ENCODE data around the gene TMEM163. TPM values are rescaled to one million over a fixed set of nuclear protein-coding genes. Genes with fewer than 3 reads are reported as not detected.

The TMEM163 gene
- total and polyA plus RNA-seq, 12 donors, result 0.16 to 1.7 (median 0.37) TPM

DNA sequence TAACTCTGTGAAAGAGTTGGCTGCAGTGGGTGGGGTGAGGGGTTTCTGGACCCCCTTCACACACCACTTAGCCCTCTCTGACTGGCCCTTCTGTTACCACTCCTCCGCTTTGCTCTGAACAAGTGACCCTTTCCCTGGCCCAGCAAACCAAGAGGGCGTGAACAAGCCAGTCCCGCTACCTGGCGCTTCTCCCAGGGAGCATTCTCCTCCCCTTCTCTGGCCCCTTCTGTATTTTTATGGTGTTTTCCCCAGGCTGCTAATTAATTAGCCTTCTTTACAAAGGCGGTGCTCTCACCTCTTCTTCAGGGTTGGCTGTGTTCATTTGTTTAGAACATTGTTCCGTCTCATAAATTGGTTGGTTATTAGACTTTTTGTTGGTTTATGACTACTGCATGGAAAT is 284.8 kb downstream of the TMEM163 start:
- TF ChIP-seq CTCF (IDR thresholded peaks at IDR 0.05), result no peak
- Histone ChIP-seq H3K9me3 (no peaks in the 10 kb centered on the region), H3K27ac (no peak overlapping the region), H3K27me3 (no peaks in the 10 kb centered on the region), H3K4me1 (no peaks in the 10 kb centered on the region), H3K36me3 (peaks cover 0 to 99% (median 10%) of the 10 kb centered on the region in 9 donors), H3K4me3 (no peak overlapping the region)
- intact Hi-C loops (cut with DNase I), result loop anchor here in 1 of 10 donors (10.0 kb wide), 1 partner anchor 459 kb away; no protein-coding TSS in a partner anchor
- ATAC-seq (no peak), DNase-seq (no peak)
- WGBS, 2 donors, result 98% methylated on average over 6 of the region's 6 CpGs

DNA sequence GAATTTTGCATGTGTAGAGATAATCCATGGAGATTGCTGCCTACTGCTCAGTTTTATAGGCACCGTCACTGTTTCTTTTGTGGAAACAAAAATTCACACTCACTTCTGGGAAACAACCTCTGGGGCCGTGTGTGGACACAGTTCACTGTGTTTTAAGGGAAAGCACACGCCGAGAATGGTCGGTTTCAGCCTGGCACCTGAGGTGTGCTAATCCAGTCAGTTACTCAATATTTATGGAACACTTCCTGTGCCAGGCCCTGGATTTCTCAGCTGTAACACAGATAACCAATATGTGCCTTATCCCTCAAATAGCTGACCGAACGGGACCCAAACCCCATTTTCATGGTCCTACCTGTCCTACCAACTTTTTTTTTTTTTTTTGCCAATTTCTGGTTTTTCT is 285.3 kb downstream of the TMEM163 start:
- DNase-seq (no peak), ATAC-seq (peak in 2 of 8 donors; percentile 14 to 31)
- Histone ChIP-seq H3K9me3 (no peaks in the 10 kb centered on the region), H3K4me1 (no peaks in the 10 kb centered on the region), H3K27me3 (no peaks in the 10 kb centered on the region), H3K4me3 (no peak overlapping the region), H3K27ac (no peak overlapping the region), H3K36me3 (peaks cover 0 to 99% (median 15%) of the 10 kb centered on the region in 9 donors)
- WGBS, 2 donors, result 93 to 94% methylated on average over 7 of the region's 7 CpGs
- TF ChIP-seq CTCF (IDR thresholded peaks at IDR 0.05), result no peak
- intact Hi-C loops (cut with DNase I), result loop anchor here in 1 of 10 donors (10.0 kb wide), 1 partner anchor 459 kb away; no protein-coding TSS in a partner anchor

- intact Hi-C loops (cut with DNase I), result loop anchor here in 1 of 10 donors (10.0 kb wide), 1 partner anchor 458 kb away; no protein-coding TSS in a partner anchor
- Histone ChIP-seq H3K4me1 (no peaks in the 10 kb centered on the region), H3K27me3 (no peaks in the 10 kb centered on the region), H3K9me3 (no peaks in the 10 kb centered on the region), H3K27ac (no peak overlapping the region), H3K4me3 (no peak overlapping the region), H3K36me3 (peaks cover 0 to 100% (median 21%) of the 10 kb centered on the region in 9 donors)
- TF ChIP-seq CTCF (IDR thresholded peaks at IDR 0.05), result no peak
- 98 to 99% methylated on average over 3 of the region's 3 CpGs for WGBS, 2 donors
- ATAC-seq, result no peak
- DNase-seq, result no peak
Measured at GRCh38 chr2:134432435-134432883, 286.3 kb downstream of the TMEM163 start.

DNA sequence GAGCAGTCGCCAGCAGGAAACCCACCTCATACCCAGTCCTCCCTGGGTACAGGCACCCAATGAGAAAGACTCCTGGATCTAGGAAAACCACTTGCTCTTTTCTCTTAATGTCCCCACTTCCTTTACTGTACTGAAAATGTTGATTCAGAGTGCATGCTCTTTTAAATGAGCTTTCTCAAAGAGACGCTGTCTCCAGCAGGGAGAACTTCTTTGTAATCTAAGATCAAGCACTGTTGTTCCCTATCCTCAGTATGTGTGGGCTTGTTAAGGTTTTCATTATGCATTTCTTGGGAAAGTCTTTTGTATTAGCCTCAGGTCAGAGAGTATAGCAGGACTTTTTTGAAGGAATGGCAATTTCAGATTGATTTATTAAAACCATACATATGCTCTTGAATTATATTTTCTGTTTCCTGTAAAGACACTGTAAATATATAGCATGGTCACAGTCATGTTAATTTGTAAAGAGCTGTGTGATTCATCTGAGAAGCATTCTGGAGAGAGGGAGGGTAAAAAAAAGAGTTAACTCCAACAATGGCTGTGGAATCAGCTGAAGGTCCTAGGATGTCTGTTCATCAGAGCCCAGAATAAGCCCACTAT is 286.9 kb downstream of the TMEM163 start:
- peaks cover 0 to 3% (median 0%) of the 10 kb centered on the region in 9 donors for H3K4me1 ChIP-seq
- intact Hi-C loops (cut with DNase I), result loop anchor here in 1 of 10 donors (10.0 kb wide), 1 partner anchor 457 kb away; no protein-coding TSS in a partner anchor
- no peak for DNase-seq
- H3K4me3 ChIP-seq, result no peak overlapping the region
- TF ChIP-seq CTCF (IDR thresholded peaks at IDR 0.05), result no peak
- H3K36me3 ChIP-seq, result peaks cover 0 to 100% (median 21%) of the 10 kb centered on the region in 9 donors
- no peaks in the 10 kb centered on the region for H3K27me3 ChIP-seq
- no peaks in the 10 kb centered on the region for H3K9me3 ChIP-seq
- WGBS, 2 donors, result 95% methylated on average over 2 of the region's 2 CpGs
- no peak overlapping the region for H3K27ac ChIP-seq
- ATAC-seq, result no peak

Data from heart right ventricle (tissue), 16 donors.